GM06990 (cell line): ENCODE measurements around the gene SPSB4.
A peak's percentile ranks its signal among the peaks of the same experiment; 100 is the strongest.

ENCODE experiments used
- DNase-seq: peaks from one replicate; pipeline ENCODE4 v3.0.0-alpha.2; 2011; ENCODE audit not compliant: insufficient read length; ENCODE audit errors: extremely low read depth
- H3K27me3 ChIP-seq: replicated peaks from 2 replicates; pipeline ENCODE4 v1.6.0; 2011; ENCODE audit warnings: low read length; ENCODE audit not compliant: control insufficient read depth, insufficient read depth
- H3K36me3 ChIP-seq: 2 replicates; pipeline ENCODE4 v1.5.1; 2011; ENCODE audit warnings: low read length; ENCODE audit not compliant: control insufficient read depth, insufficient read depth
- H3K4me3 ChIP-seq: replicated peaks from 2 replicates; pipeline ENCODE4 v1.5.1; 2011; ENCODE audit warnings: low read depth, mild to moderate bottlenecking, control low read depth, low read length
- CTCF ChIP-seq: IDR thresholded peaks from 2 replicates; pipeline ENCODE4 v1.5.1; 2011; ENCODE audit warnings: low read length, control low read depth, mild to moderate bottlenecking, inconsistent platforms; ENCODE audit not compliant: insufficient read depth, poor library complexity, severe bottlenecking

Gene SPSB4

DNA sequence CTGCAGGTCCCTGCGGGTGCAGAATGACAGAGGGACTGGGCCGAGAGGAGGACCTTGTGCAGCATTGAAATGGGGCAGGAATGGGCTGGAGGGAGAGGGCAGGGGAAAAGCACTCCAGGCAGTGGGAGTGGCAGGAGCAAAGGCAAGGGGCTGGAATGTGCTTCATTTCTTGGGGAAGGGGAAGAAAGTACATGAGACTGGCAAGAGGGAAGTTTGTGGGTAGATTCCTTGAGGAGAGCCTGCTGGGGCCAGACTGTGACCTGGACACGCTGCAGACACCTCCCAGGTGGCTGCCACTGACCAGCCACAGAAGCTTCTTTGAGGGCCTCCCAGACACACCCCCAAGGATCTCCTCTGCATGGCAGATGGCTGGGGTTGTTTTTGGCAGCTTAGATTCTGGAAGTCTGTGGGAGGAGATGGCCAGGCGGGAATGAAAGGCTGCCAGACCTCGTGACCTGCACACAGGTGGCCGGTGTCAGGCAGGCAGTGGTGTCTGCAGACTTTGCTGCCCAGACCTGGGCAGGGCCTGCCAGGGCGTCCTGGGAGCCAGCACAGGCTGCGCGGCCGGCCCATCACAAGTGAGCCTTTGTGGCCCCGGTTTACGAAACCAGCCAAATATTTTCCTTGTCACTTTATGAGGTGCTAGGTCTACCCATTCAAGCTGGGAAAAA lies 53.1 kb downstream of the SPSB4 start:
- Histone ChIP-seq H3K27me3 (no peaks in the 10 kb centered on the region; the same call in 1 of the 2 replicates), H3K36me3 (no peaks in the 10 kb centered on the region), H3K4me3 (no peak overlapping the region)
- DNase-seq: no peak
- no peak for TF ChIP-seq CTCF

GRCh38 chr3:141105828-141106628 lies 54.9 kb downstream of the SPSB4 start:
- Histone ChIP-seq H3K36me3 (no peaks in the 10 kb centered on the region), H3K27me3 (no peaks in the 10 kb centered on the region; the same call in 1 of the 2 replicates), H3K4me3 (no peak overlapping the region)
- TF ChIP-seq CTCF: peak; percentile 69
- no peak for DNase-seq

GRCh38 chr3:141106842-141107241 lies 55.7 kb downstream of the SPSB4 start:
- DNase-seq: no peak
- Histone ChIP-seq H3K4me3 (no peak overlapping the region), H3K27me3 (no peaks in the 10 kb centered on the region; the same call in 1 of the 2 replicates), H3K36me3 (no peaks in the 10 kb centered on the region)
- TF ChIP-seq CTCF: no peak

GRCh38 chr3:141108039-141108438 lies 56.9 kb downstream of the SPSB4 start:
- no peak for DNase-seq
- Histone ChIP-seq H3K36me3 (no peaks in the 10 kb centered on the region), H3K27me3 (no peaks in the 10 kb centered on the region; the same call in 1 of the 2 replicates), H3K4me3 (no peak overlapping the region)
- no peak for TF ChIP-seq CTCF

- no peak overlapping the region for H3K4me3 ChIP-seq
- TF ChIP-seq CTCF: no peak
- no peak for DNase-seq
- no peaks in the 10 kb centered on the region for H3K36me3 ChIP-seq
- no peaks in the 10 kb centered on the region; the same call in 1 of the 2 replicates for H3K27me3 ChIP-seq
These were observed 58.6 kb downstream of the SPSB4 start for GRCh38 chr3:141109751-141110150.
